ENCODE measurements around the gene TAS1R2.

Gene TAS1R2

DNA sequence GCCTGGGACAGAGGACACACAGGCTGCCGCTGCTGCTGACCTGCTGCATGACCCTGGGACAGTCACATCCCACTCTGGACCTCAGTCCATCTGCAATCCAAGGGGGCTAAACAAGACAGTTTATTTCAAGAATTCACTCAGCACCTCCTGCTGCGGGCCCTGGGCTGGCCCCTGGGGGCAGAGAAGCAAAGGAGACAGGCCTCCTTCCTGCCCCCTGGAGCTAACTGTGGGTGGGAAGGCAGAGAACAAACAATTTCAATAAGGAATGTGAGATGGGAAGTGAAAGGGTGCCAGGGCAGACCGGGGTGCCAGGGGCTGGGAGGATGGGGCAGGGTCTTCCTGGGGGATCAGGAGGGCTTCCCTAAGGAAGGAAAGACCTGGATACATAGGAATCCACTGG lies 60.0 kb downstream of the TAS1R2 start:
- DNase-seq (ENCODE audit: low read depth) = no peak

GRCh38 chr1:18798946-18799345 lies 60.5 kb downstream of the TAS1R2 start:
- DNase-seq (ENCODE audit: low read depth) = no peak

DNA sequence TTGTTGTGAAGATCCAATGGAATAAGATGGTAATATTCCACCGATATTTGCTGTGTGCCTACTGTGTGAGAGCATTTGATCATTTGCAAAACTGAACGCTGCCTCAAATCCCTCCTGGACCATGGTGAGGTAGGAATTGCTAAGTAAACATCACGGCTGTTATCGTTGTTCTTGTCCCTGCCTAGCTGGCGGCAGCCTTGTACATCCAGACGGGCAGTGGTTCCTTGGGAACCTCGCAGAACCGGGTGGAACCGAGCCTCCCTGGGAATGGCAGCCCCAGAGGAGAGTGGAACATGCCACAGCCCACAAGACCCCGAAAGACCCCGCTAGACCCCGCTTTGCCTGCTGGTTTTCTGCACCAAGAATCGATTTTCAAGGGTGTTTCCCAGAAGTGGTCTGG lies 60.9 kb downstream of the TAS1R2 start:
- DNase-seq (ENCODE audit: low read depth) = no peak

- no peak for DNase-seq (ENCODE audit: low read depth)
These were observed 62.5 kb downstream of the TAS1R2 start for GRCh38 chr1:18796950-18797349.

DNA sequence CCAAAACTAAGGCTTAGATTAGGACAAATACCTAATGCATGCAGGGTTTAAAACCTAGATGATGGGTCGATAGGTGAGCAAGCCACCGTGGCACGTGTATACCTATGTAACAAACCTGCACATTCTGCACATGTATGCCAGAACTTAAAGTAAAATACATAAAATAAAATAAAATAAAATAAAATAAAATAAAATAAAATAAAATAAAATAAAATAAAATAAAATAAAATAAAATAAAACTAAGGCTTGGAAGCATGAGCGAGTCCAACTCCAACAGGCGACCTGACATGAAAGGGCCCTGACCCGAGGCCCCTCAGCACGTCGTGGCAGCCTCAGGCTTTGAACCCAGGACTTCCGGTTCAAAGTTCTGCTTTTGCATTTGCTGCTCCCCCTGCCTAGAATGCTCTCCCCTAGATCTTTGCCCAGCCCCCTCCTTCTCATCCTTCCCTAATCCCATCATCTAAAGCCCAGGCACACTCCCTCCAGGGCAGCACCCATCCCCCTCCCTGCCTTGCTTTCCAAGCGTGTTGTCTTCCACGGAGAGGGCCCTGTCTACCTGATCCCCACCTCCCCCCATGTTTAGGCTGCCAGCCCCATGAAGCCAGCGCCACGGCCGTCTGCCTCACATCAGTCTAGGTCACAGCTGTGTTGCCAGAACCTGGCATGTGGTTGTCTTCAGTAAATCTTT lies 64.3 kb downstream of the TAS1R2 start:
- no peak for DNase-seq (ENCODE audit: low read depth)

GRCh38 chr1:18794561-18794960 lies 64.9 kb downstream of the TAS1R2 start:
- DNase-seq (ENCODE audit: low read depth) = no peak

DNA sequence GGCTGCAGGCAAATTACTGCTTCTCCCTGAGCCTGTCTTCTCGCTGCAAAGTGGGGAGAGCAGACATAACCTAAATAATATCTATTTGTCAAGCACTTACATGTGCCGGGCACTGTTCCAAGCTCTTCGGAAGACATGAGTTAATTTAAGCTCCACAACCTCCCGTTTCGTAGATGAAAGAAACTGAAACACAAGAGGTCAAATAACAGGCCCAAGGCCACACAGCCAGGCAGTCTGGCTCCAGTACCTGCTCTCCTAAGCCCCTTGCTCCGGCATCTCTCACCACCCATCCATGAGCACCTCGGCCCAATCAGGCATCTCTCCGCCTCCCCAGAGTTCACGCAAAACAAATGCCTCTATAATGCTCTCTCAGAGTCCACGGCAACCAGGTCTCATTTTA lies 65.4 kb downstream of the TAS1R2 start:
- no peak for DNase-seq (ENCODE audit: low read depth)

DNA sequence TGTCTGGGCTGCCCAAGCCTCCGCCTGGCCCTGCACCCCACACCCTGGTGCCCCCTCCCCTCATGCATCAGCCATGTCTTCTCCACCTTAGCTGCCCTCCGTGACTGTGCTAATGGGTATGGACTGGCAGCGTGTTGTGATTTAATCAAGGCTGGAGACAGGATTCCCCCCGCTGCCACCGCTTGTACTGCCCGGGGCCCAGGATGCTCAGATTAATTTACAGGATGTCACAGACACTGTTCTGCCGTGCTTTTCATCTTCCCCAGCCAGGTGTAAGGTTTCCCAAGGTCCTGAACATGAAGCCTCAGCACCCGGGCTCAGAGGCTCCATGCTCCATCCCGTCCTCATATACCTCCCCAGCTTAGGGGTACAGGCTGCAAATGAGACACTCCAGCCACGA lies 66.3 kb downstream of the TAS1R2 start:
- DNase-seq (ENCODE audit: low read depth) = no peak

DNA sequence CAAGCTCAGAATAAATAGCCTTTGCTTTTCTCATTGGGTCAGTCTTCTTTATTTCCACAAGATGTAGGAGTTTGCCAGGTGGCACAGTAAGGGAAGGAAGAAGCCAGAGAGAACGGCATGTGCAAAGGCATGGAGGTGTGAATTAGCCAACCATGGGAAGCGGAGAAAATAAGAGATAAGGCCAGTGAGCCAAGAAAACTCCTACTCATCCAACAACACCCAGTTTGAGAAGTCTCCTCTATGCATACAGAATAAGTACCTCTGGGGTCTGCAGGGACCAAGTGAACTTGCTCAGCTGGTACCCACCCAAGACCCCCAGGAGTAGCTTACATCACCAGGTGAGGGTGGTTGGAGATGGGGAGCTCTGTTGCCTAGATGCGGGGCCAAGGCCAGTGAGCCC lies 66.7 kb downstream of the TAS1R2 start:
- no peak for DNase-seq (ENCODE audit: low read depth)
